ENCODE data around the gene COL18A1.
"Not testable (repeated sequence)": the region's sequence is repeated elsewhere in the genome, so short reads cannot be mapped to it uniquely, and the experiment has no call there.

COL18A1 gene

DNA sequence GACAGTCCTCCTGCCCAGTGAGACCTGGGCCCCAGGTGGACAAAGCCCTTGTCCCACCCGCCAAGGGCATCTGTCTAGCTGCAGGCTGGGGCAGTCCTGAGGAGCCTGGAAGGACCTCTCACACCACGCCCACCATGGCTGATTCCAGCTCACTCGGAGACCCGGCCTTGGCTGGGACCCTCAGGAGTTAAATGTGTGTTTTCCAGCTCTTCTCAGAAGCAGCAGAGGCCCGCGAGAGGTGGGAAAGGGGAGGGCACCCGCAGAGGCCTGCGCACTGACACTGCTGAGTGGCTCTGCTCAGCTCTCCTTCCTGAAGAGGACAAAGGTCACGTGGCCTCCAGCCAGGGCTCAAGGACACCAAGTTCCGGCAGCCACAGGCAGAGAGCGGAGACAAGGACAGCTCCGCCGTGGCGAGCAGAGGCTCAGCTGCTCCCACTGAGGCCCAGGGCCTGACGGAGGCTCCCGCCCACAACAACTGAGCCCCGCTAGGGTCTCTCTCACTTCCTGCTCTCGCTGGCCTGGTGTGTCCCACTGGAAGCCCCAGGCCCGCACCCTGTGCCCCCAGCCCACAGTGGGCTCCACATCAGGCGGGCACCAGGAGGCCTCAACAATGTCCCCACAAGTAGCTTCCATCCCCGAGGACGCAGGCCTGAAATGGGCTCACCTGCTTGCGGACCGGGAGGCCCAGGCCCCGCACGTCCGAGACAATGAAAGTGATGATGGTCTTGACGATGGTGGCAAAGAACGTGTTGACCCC, 120.4 kb downstream of the COL18A1 start:
- no peak for DNase-seq

DNA sequence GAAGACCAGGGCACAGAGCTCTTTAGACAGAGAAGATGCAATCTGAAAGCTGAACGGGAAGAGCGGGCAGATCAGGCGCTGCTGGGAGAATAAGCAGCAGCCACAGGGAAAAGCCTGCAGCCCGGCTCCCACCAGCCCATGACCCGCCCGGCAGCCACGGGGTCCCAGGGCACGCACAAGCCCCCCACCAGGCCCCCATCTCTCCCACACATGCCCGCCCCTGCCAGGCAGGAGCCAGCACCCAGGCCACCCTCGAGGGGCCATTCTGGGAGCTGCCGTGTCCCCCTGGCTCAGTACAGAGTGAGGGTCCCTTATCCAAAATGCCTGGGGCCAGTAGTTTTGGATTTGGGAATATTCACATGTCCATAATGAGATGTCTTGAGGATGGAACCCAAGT, 120.9 kb downstream of the COL18A1 start:
- no peak for DNase-seq

DNA sequence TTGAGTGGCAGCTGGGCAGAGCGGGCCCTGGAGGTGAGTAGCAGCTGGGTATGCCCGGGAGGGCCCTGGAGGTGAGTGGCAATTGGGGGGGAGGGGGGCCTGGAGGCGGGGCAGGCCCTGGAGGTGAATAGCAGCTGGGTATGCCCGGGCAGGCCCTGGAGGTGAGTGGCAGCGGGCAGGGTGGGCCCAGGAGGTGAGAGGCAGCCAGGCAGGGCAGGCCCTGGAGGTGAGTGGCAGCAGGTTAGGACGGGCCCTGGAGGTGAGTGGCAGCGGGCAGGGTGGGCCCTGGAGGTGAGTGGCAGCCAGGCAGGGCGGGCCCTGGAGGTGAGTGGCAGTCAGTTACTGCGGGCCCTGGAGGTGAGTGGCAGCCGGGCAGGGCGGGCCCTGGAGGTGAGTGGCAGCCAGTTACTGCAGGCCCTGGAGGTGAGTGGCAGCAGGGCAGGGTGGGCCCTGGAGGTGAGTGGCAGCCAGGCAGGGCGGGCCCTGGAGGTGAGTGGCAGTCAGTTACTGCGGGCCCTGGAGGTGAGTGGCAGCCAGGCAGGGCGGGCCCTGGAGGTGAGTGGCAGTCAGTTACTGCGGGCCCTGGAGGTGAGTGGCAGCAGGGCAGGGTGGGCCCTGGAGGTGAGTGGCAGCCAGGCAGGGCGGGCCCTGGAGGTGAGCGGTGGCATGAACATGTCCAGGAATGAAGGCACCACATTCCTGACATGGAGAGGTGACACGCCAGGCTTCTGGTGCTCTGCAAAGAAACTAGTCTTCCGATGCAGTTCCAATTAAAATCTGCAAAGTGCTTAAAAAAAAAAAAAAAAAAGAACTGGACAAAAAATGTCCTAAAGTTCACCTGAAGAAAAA, 122.4 kb downstream of the COL18A1 start:
- not testable (repeated sequence) for DNase-seq

DNA sequence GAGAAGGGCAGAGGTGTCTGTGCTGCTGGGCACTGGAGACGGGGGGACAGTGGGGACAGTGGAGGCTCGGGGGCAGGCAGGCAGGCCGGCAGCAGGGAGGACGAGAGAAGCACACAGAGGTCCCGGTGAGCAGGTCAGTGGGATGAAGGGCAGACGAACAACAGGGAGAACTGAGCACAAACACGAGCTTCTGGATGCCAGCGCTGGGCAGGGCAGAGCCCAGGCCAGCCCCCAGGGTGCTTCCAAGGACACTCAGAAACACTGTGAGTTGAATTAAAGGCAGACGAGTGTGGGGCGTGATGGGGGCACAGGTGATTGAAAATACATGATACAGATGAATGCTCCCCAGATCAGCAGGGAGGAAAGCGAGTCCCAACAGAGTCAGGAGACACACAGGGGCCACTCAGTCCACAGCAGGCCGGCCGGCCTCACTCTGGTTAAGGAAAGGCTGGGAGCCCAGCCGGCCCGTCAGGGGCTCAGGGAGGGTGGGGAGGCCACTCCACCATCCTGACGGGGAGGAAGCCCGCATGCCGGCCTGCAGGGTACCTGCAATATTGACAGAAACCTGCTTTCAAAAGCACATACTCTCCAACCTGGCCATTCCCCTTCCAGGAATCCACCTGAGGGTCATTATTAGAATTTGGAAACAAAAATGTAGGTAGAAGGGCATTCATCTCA, 123.2 kb downstream of the COL18A1 start:
- no peak for DNase-seq

DNA sequence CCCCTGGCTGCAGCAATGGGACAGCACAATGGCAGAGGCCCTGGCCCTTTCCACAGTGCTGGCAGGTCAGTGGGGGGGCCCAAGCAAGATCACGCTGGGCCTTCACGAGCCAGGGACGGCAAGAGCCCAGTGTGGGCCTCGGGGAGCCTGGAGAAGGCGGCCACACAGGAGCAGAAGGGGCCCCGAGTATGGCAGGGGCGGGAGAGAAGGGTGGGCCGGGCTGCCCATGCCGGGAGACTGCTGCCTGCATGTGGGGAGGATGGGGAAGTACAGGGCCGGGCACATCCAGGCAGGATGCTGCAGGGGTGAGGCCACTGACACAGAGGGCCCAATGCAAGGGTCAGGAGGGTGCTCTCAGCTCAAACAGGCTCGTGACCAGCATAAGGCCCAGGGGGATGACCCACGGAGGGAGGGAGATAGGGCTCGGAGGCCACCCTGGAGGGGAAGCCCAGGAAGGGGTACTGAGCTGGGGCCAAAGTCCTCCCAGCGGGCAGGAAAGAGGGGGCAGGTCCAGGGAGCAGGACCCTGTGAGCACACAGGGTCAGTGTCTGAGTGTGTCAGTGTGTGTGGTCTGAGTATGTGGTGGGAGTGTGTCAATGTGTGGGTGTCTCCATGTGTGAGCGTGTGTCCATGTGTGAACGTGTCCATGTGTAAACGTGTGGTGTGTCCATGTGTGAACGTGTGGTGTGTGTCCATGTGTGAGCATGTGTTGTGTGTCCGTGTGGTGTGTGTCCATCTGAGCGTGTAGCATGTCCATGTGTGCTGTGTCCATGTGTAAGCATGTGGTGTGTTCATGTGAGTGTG, 124.2 kb downstream of the COL18A1 start:
- DNase-seq: no peak

DNA sequence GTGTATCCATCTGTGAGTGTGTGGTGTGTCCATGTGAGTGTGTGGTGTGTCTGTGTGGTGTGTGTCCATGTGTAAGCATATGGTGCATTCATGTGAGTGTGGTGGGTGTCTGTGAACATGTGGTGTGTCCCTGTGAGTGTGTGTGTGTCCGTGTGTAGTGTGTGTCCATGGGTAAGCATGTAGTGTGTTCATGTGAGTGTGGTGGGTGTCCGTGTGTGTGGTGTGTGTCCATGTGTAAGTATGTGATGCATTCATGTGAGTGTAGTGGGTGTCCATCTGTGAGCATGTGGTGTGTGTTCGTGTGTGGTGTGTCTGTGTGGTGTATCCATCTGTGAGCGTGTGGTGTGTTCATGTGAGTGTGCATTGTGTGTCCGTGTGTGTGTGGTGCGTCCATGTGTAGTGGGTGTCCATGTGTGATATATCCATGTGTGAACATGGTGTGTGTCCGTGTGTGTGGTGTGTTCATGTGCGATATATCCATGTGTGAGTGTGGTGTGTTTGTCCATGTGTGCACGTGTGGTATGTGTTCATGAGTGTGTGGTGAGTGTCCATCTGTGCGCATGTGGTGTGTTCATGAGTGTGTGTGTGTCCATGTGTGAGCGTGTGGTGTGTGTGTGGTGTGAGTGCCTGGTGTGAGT, 124.9 kb downstream of the COL18A1 start:
- no peak for DNase-seq

DNA sequence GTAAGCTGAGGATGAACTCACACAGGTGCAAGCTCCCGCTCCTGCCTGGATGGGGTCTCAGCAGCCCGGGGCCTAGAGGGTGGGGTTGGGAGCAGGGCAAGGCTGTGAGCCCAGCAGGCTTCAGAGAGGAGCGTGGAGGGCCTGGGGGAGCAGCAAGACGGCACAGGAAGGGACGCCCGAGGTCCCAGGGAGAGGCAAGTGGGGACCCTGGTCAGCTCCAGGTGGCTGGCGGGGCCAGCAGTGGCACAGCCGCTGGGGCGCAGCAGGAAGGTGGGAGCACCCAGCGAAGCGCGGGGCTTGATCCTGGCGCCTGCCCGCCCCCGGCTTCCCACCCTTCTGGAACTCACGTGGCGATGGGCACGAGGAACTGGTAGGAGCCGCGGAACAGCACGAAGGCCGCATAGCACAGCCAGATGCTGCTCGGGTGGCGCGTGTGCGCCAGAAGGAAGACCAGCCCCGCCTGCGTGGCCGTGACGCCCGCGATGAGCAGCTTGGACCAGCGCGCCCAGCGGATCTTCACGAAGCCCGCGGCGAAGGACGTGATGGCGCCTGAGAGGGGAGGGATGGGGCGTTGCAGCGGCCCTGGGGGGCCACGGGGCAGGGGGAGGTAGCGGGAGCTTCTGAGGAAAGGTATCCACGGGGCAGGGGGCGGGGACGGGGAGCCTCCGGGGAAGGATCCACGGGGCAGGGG, 125.6 kb downstream of the COL18A1 start:
- no peak for DNase-seq

DNA sequence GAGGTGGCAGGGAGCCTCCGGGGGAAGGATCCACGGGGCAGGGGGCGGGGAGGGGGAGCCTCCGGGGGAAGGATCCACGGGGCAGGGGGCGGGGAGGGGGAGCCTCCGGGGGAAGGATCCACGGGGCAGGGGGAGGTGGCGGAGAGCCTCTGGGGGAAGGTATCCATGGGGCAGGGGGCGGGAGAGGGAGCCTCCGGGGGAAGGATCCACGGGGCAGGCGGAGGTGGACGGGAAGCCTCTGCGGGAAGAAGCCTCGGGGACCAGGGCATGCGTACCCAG, 126.1 kb downstream of the COL18A1 start:
- DNase-seq: not testable (repeated sequence)

DNA sequence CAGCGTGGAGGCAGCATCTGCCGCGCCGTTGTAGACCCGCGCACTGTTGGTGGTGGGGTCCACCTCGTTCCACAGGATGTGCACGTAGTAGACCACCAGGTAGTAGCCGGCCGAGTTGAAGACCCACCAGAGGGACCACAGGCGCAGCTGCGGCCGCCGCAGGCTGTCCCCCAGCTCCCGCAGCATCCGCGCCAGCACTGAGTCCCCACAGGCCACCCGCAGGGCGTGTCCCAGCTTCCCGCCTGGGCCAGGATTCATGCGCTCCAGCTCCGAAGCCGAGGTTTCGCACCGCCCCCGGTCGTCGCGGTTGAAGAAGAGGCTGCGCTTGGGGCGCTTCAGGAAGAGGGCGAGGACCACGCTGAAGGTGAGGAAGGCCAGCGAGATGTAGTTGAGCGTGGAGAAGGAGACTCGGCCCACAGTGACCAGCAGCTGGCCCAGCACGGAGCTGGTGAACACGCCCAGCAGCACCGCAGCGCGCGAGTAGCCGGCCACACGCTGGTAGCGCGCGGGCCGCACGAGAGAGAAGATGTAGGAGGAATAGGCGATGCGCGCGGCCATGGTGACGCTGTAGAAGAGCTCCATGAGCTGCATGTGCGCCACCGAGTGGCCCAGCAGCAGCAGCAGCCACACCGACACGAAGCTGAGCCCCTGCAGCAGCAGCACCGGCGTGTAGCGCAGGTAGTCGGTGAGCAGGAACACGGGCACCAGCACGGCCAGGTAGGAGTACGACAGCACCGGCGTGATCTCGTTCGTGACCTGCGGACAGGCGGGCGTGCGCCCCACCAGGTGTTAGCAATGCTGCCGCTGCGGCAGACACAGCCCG, 126.6 kb downstream of the COL18A1 start:
- DNase-seq: no peak

DNA sequence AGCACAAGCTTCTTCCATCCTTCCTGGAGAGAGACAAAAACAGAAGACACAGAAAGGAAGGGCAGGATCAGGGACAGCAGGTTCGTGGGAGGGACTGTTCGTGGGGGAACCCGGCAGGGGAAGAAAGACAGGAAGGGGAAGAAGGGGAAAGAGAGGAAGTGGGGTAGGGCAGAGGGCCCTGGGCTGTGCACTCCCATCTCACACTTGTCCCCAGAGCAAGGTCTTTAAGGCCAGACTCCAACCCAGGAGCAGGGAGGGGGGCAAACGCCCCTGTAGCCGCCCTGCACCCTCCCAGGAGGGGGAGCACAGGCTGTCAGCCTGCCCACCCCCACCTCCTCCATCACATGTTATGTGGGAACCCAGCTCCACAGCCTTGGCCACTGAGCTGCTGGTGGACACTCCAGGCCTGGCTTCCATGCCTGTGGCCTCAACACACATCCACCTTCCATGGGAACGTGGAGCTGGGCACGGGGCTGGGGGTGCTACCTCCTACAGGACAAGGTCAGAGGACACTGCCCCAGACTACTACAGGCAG, 127.9 kb downstream of the COL18A1 start:
- DNase-seq: no peak

DNA sequence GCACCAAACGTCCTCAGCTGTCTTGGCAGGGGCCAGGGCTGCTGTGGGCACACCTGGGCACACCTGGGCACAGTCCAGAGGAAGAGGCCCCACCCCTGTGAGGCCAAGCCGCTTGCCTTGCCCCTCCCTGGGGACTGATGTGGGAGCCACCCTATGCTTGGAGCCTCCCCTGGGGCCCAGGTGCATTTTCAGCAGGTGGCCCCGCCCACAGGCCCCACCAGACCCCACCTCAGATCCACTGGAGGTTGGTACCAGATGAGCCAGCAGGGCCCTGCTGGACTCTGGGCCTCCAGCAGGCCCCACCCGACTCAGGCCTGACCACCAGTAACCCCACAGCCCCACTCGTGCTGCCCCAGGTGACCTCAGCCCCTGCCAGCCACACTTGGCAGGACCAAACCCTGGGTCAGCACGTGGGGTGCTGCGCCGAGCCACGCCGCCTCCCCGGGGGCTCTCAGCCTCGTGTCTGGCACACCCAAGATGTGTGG, 128.4 kb downstream of the COL18A1 start:
- no peak for DNase-seq

DNA sequence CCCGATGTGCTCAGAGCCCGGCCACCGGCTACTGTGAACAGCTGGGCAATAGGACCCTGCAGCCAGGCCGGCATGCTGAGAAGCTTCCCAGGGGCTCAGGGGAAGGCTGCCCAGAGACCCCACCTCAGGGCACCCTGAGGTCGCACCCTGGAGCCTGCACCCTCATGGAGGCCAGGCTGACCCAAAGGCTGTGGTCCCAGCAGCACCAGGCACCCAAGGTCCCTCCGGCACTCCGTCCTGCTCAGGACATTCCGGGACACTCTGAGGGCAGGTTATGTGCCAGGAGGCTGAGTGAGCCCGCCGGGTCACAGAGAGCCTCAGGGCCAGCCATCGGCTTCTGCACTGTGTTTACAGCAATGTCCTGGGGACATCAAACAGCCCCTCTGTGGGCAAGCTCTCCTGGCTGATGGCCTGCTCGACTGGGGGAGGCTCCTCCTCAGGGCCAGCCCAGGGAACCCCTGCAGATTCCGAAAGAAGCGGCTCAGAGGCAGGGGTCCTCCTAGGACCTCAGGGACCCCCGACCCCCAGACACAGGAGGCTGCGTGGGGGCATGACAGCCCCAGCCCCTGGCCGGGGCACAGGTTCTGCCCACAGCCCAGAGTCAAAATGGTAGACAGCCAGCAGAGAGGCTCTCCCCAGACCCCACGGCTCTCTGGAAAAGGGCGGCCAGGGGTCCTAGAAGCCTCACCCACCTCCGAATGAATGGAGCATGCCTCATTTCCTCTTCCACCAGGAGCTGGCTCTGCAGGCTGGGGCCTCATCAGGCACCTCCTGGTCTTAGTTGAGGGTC, 129.1 kb downstream of the COL18A1 start:
- DNase-seq: no peak

DNA sequence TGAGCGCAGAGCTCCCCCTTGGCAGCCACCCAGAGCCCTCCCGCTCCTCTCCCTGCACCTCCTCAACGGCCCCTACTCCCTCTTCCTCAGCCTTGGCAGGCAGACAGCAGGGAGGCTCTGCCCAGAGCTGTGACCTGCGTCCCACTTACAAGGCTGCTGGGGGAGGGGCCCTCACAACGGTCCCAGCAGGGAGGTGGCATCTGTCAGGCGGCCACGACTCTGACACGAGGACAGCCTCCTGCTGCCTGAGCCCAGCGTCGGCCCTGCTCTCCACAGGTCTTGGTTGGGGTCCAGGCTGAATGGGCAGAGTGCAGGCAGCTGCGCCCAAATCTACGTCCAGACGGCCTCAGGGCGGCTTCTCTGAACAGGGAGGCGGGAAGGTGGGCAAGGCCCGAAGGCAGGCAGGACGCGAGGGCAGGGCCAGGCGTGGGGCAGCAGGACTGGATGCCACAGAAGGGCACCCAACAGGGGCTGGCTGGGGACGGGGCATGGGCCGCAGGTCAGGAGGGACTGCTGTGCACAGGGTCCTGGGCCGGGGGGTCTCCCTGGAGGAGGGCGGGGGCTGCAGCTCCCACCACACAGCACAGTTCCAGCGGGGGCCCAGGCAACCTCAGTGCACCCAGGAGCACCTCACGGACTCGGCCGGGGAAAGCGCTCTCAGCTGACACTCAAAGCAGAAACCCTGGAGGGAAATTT, 129.8 kb downstream of the COL18A1 start:
- DNase-seq: no peak

DNA sequence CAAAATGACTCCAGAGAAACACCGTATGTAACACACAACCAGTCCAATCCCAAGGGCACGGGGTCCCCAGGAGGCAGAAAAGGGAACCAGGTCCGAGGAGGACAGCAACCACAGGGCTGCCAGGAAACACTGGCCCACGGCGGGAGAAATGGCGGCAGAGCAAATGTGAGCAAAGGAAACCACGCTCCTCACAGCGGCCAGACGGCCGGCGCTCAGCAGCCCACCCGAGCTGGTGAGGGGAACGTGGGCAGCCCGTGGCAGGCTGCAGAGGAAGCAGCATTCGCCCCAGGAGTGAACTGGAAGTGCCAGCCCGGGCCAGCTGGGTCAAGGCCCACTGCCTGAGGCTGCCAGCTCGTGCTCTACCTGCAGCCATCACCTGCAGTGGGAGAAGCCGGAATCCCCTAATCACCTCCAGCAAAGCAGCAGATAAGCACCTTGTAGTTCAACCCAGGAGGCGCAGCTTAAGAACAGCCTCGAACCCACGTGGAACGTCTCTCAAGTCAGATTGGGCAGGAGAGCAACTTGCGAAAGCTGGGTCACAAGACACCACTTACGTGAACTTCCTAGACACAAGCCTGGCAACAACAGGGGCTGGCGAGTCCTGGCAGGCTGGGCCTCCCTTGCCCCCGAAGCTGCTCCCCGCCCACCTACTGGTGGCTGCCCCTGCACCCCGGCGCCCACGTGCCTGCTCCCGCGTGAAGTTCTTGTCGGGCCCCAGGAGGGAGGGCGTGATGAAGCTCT, 130.5 kb downstream of the COL18A1 start:
- DNase-seq: no peak

DNA sequence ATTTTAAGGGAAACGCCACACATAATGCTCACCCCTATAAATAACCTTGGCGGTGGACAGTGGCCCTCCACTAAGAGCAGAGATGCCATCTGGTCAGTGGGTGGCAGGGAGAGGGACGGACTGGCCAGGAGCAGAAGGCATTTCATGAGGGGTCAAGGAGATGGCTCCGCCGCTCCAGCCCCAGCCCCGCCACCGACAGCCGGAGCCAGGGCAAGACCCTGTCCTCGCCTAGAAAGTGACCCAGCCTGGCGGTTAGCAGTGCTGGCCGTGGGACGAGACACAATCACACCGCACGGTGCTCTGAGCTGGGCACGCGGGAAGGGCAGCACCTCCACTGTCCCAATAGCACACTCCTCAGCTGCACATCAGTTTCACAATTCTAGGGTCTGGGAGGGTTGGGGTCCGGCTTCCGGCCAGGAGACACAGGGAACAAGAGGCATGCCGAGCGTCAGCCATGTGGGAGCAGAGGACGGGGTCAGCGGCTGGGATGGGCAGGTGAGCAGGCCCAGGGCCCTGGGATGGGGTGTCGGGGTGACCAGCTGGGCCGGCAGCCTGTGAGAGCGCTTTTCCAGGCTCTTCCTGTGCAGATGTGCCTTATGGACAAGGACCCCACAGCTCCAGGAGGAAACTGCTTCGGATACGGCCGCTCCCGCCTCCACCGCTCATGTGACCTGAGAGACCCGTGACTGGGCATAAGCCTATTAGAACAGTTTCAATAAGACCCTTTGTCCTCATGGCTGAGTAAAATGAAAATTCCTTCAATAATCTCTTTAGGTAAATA, 131.5 kb downstream of the COL18A1 start:
- no peak for DNase-seq

DNA sequence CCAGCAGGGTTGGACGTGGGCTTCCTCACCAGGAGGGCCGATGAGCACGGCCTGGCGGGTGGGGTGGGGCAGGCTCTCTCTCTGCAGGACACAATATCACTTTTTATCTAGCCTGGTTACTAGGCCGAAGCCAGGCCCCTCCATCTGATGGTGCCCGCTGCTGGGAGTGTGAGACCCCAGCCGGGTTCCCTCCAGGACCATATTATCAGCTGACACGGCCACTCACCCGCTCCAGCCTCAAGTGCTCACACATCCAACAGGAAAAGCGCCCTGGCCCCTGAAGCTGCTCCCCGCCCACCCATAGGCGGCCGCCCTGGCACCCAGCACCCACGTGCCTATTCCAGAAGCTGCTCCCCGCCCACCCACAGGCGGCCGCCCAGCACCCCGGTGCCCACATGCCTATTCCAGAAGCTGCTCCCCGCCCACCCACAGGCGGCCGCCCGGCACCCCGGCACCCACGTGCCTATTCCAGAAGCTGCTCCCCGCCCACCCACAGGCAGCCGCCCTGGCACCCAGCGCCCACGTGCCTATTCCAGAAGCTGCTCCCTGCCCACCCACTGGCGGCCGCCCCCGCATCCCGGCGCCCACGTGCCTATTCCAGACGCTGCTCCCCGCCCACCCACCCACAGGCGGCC, 132.3 kb downstream of the COL18A1 start:
- no peak for DNase-seq

DNA sequence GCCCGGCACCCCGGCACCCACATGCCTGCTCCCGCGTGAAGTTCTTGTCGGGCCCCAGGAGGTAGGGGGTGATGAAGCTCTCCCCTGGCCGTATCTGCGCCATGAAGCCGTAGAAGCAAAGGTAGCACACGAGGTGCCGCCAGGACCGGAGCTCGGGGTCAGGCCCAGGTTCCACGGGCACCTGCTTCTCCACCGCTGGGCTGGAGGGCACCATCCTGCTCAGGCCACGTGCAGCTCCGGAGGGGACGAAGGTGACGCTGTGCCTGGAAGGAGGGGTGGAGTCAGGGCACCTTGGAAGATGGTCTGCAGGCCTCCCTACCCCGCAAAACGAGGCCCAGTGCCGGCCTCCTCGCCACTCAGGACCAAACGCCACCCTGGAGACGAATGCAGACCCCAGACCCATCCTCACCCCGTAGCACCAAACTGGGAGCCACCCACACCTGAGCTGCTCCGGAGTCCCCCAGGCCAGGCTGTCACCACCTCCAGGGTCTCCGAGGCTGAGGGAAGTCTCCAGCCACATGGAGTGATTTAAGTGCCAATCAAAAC, 132.9 kb downstream of the COL18A1 start:
- no peak for DNase-seq

All from CD4-positive, alpha-beta T cell treated with Interleukin-21 for 1 hour (primary cell).